Panc1 (cell line): Measurements from ENCODE around the gene ADGRL3. TPM values are rescaled to one million over a fixed set of nuclear protein-coding genes. Genes with fewer than 3 reads are reported as not detected.

Experiments
- ATAC-seq: fragments of 200-7000 bp; cut with Tn5 transposase; 2 replicates; pipeline ENCODE4 v1.9.1; 2020; ENCODE audit warnings: mild to moderate bottlenecking, moderate library complexity
- BruUV-seq: library from RNA; stranded (reverse); fragments of 400-500 nt; replicated peaks from 2 replicates; lab custom pipeline; 2021; lab: Mats Ljungman, UMichigan
- CTCF ChIA-PET: fragments of 300-600 bp; sonication (Branson Sonifier 250); formaldehyde crosslinking; loops from one replicate; lab custom pipeline; 2022; ENCODE audit warnings: antibody characterized with exemption; lab: Charles Lee
- POLR2A ChIA-PET: fragments of 300-600 bp; sonication (Branson Sonifier 250); formaldehyde crosslinking; loops from one replicate; lab custom pipeline; 2022; ENCODE audit warnings: antibody characterized with exemption; lab: Charles Lee
- DNase-seq: peaks from one replicate; pipeline ENCODE4 v3.0.0-alpha.2; 2010; ENCODE audit warnings: low read depth, low spot score
- H3K27ac ChIP-seq: 2 replicates; pipeline ENCODE4 v1.5.1; 2011; ENCODE audit warnings: mild to moderate bottlenecking, low read length, inconsistent platforms
- H3K27me3 ChIP-seq: fragments of 200-500 bp; sonication (Bioruptor generic); 2 replicates; pipeline ENCODE4 v1.6.0; 2014; ENCODE audit warnings: low read length, inconsistent platforms; ENCODE audit not compliant: control insufficient read depth, insufficient read depth
- H3K36me3 ChIP-seq: fragments of 200-500 bp; sonication (Bioruptor generic); 2 replicates; pipeline ENCODE4 v1.5.1; 2014; ENCODE audit warnings: inconsistent platforms, mild to moderate bottlenecking, low read length, moderate library complexity; ENCODE audit not compliant: control insufficient read depth, insufficient read depth
- H3K4me1 ChIP-seq: 2 replicates; pipeline ENCODE4 v1.5.1; 2011; ENCODE audit warnings: inconsistent platforms, mild to moderate bottlenecking, low read length, moderate library complexity; ENCODE audit not compliant: control insufficient read depth, insufficient read depth
- H3K4me3 ChIP-seq, 2 experiments: 2 replicates each; pipeline ENCODE4 v1.5.1; 2011 to 2012; ENCODE audit warnings: low read depth in 2 of 2, low read length in 2 of 2, mild to moderate bottlenecking in 2 of 2, inconsistent platforms in 1 of 2, moderate library complexity in 1 of 2
- H3K9me3 ChIP-seq: fragments of 200-500 bp; sonication (Bioruptor generic); 2 replicates; pipeline ENCODE4 v1.5.1; 2014; ENCODE audit warnings: low read depth, mild to moderate bottlenecking, inconsistent platforms, low read length, moderate library complexity; ENCODE audit not compliant: control insufficient read depth, insufficient read depth
- CTCF ChIP-seq: fragments of 450-650 bp; IDR thresholded peaks from 2 replicates; pipeline ENCODE4 v1.5.1; 2017; ENCODE audit warnings: mild to moderate bottlenecking
- POLR2AphosphoS5 ChIP-seq: IDR thresholded peaks from 2 replicates; pipeline ENCODE4 v1.6.1; 2012; ENCODE audit warnings: mild to moderate bottlenecking, low read depth, low read length, moderate library complexity
- REST ChIP-seq, 2 experiments: IDR thresholded peaks; 2 replicates each; pipeline ENCODE4 v1.6.1; 2011 to 2012; ENCODE audit warnings: low read depth in 2 of 2, control low read depth in 1 of 2, low read length in 1 of 2, mild to moderate bottlenecking in 1 of 2, moderate library complexity in 1 of 2; ENCODE audit not compliant: insufficient read depth in 1 of 2
- SIN3A ChIP-seq: IDR thresholded peaks from 2 replicates; pipeline ENCODE4 v1.6.1; 2012; ENCODE audit warnings: low read depth, mild to moderate bottlenecking, low read length, moderate library complexity, borderline replicate concordance; ENCODE audit not compliant: insufficient read depth
- TCF7L2 ChIP-seq: IDR thresholded peaks from 2 replicates; pipeline ENCODE4 v1.6.1; 2011; ENCODE audit warnings: mild to moderate bottlenecking, low read depth, low read length, inconsistent platforms
- in situ Hi-C: cut with HindIII; loops from 2 replicates; pipeline ENCODE4 v1.10.0; 2016; ENCODE audit warnings: low sequenced_read_pairs, low pct_unique_long_range_greater_than_20kb
- intact Hi-C: fragments of 100-400 bp; cut with micrococcal nuclease; formaldehyde crosslinking; loops from one replicate; pipeline ENCODE4 v1.10.0; 2022; ENCODE audit not compliant: unreplicated experiment
- total RNA-seq: library from RNA; stranded (reverse); gene quantifications from one replicate; pipeline ENCODE4 v1.2.1, GENCODE V29; 2021; ENCODE audit not compliant: unreplicated experiment

ADGRL3 gene
- total RNA-seq, 1 experiment from 2014 or later = 0.23 TPM

GRCh38 chr4:61559396-61559795 lies 359.3 kb downstream of the ADGRL3 start:
- CTCF ChIA-PET = no interaction called here
- POLR2A ChIA-PET = no interaction called here
- ATAC-seq (no peak), DNase-seq (no peak)
- TF ChIP-seq TCF7L2 = no peak
- TF ChIP-seq SIN3A = no peak
- TF ChIP-seq REST (IDR thresholded peaks at IDR 0.05; ENCODE audit: insufficient read depth in 1 of 2, low read depth in 2 of 2, low read length in 1 of 2) = no peak
- no peak for TF ChIP-seq CTCF
- TF ChIP-seq POLR2AphosphoS5 = no peak
- no peaks in the 10 kb centered on the region for H3K4me1 ChIP-seq
- no peaks in the 10 kb centered on the region for H3K36me3 ChIP-seq
- no peaks in the 10 kb centered on the region for H3K9me3 ChIP-seq
- H3K4me3 ChIP-seq = no peak overlapping the region
- H3K27ac ChIP-seq = no peak overlapping the region
- in situ Hi-C loops (no loop called here), intact Hi-C loops (no loop called here)
- no peaks in the 10 kb centered on the region for H3K27me3 ChIP-seq
- BruUV-seq = no TSS peak

- ATAC-seq = no peak
- no peak overlapping the region for H3K27ac ChIP-seq
- ChIA-PET POLR2A (no interaction called here), CTCF (no interaction called here)
- in situ Hi-C loops = no loop called here
- BruUV-seq = no TSS peak
- no peak overlapping the region for H3K4me3 ChIP-seq
- H3K4me1 ChIP-seq = no peaks in the 10 kb centered on the region
- TF ChIP-seq TCF7L2 = no peak
- no peak for TF ChIP-seq SIN3A
- no peak for TF ChIP-seq REST (IDR thresholded peaks at IDR 0.05; ENCODE audit: insufficient read depth in 1 of 2, low read depth in 2 of 2, low read length in 1 of 2)
- TF ChIP-seq POLR2AphosphoS5 = no peak
- TF ChIP-seq CTCF = no peak
- no peak for DNase-seq
- H3K36me3 ChIP-seq = no peaks in the 10 kb centered on the region
- H3K27me3 ChIP-seq = no peaks in the 10 kb centered on the region
- intact Hi-C loops = no loop called here
- no peaks in the 10 kb centered on the region for H3K9me3 ChIP-seq
Measured at GRCh38 chr4:61561028-61561427, 360.9 kb downstream of the ADGRL3 start.
